ENCODE data around the gene NR2E1.
A peak's percentile ranks its signal among the peaks of the same experiment; 100 is the strongest.

DNA sequence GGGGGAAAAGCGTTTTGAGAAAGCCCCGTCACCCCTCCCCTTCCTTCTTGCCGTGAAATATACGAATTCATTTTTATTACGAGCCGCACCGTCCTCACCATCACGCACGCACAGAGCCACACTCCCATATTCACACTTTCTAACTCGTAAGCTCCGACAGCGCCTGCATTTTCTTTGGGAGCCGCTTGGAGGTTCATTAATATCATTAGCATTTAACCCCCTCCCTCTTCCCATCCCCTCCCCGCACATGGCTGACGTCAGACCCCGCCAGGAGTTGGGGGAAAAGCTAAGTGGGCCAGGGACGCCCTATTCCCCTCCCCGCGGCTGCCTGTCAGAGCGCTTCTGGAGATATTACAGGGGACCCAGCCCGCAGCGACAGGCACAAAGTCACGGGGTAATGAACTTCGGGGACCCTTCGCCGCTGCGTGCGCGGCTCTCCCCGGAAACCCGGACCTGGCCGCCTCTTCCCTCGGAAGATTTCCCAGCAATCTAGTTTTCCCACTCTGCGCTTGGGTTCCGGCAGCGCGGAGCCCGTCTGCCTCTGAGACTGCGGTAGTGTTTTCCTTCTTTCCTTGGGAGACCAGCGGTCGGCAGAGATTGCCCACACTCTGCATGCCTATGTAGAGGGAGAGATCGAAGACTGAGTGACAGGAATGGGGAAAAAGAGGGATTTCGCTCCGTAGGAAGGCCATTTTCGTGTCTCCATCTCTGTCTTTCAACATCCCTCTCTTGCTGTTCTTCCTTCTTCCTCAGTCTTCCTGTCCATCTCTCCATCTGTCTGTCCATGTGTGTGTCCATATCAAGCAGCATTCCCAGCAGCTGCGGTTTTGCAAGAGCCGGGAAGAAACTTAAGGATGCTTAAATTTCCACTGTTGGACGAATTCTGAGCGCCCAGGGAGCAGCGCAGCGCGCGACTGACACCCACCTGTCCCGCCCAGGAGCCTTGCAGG lies at the start of gene NR2E1:
- TF ChIP-seq EZH2phosphoT487 (IDR thresholded peaks at IDR 0.05) (peak; percentile 91), EZH2 (IDR thresholded peaks at IDR 0.05) (peak; percentile 95)
- TF ChIP-seq, protein P1, sequence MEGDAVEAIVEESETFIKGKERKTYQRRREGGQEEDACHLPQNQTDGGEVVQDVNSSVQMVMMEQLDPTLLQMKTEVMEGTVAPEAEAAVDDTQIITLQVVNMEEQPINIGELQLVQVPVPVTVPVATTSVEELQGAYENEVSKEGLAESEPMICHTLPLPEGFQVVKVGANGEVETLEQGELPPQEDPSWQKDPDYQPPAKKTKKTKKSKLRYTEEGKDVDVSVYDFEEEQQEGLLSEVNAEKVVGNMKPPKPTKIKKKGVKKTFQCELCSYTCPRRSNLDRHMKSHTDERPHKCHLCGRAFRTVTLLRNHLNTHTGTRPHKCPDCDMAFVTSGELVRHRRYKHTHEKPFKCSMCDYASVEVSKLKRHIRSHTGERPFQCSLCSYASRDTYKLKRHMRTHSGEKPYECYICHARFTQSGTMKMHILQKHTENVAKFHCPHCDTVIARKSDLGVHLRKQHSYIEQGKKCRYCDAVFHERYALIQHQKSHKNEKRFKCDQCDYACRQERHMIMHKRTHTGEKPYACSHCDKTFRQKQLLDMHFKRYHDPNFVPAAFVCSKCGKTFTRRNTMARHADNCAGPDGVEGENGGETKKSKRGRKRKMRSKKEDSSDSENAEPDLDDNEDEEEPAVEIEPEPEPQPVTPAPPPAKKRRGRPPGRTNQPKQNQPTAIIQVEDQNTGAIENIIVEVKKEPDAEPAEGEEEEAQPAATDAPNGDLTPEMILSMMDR (IDR thresholded peaks at IDR 0.05) = peak; percentile 26
